Heart left ventricle (tissue), 16 donors: ENCODE results near the gene CCDC24. TPM values are rescaled to one million over a fixed set of nuclear protein-coding genes. Genes with fewer than 3 reads are reported as not detected.

Experiments
- ATAC-seq, 4 donors: fragments of 200-7000 bp; cut with Tn5 transposase; one replicate each; pipeline ENCODE4 v1.9.1; 2020 to 2022; ENCODE audit warnings: moderate library complexity in 4 of 4, mild to moderate bottlenecking in 3 of 4, moderate number of reproducible peaks in 1 of 4
- DNase-seq, 5 donors: peaks; one replicate each; pipeline ENCODE4 v3.0.0-alpha.2; 2020
- H3K27ac ChIP-seq, 12 donors: fragments of 200-600 bp; sonication (generic) in 4 of 12; one replicate each; pipeline versions ENCODE4 v1.5.0 to v1.8.0; 2016 to 2022; ENCODE audit warnings: mild to moderate bottlenecking in 2 of 12
- H3K27me3 ChIP-seq, 9 donors: fragments of 200-600 bp; sonication (generic) in 2 of 9; one replicate each; pipeline versions ENCODE4 v1.5.1 to v1.8.0; 2016 to 2022; ENCODE audit warnings: mild to moderate bottlenecking in 3 of 9
- H3K36me3 ChIP-seq, 9 donors: fragments of 200-600 bp; sonication (generic) in 2 of 9; one replicate each; pipeline versions ENCODE4 v1.5.0 to v1.8.0; 2018 to 2022; ENCODE audit warnings: mild to moderate bottlenecking in 2 of 9
- H3K4me1 ChIP-seq, 12 donors: fragments of 200-600 bp; sonication (generic) in 4 of 12; one replicate each; pipeline versions ENCODE4 v1.5.0 to v1.8.0; 2016 to 2022; ENCODE audit warnings: mild to moderate bottlenecking in 3 of 12
- H3K4me3 ChIP-seq, 12 donors: fragments of 200-600 bp; sonication (generic) in 4 of 12; one replicate each; pipeline versions ENCODE4 v1.5.0 to v1.8.0; 2017 to 2022; ENCODE audit warnings: mild to moderate bottlenecking in 9 of 12, moderate library complexity in 4 of 12
- H3K9me3 ChIP-seq, 12 donors: fragments of 200-600 bp; sonication (generic) in 4 of 12; one replicate each; pipeline versions ENCODE4 v1.5.0 to v1.8.0; 2016 to 2022; ENCODE audit warnings: mild to moderate bottlenecking in 1 of 12
- POLR2A ChIP-seq, 2 donors: fragments of 450-650 bp; IDR thresholded peaks; one replicate each; pipeline ENCODE4 v1.6.1; 2017; ENCODE audit warnings: antibody characterized with exemption in 2 of 2, mild to moderate bottlenecking in 2 of 2, moderate library complexity in 2 of 2
- WGBS, 4 donors: extraction: QIAGEN DNeasy Blood & Tissue Kit in 2 of 4; methylation state at CpG; one replicate each; pipeline versions ENCODE4 v1.1.5 to v1.1.7; 2013 to 2018; 5-methylcytosine and 5-hydroxymethylcytosine counted together
- intact Hi-C, 10 donors: fragments of 100-400 bp; cut with DNase I; formaldehyde crosslinking; loops; one replicate each; pipeline versions ENCODE4 v1.11.1 to v1.14.2; 2022
- polyA plus RNA-seq, 2 donors: library from polyadenylated mRNA; stranded (reverse); fragments of 200-250 nt; gene quantifications; one replicate each; pipeline ENCODE4 v1.2.3, GENCODE V29; 2013
- total RNA-seq, 9 donors: library from RNA; depleted of rRNA in 2 of 9; stranded (reverse); fragments of >200 nt in 2 of 9; fragmentation: NEBNext Ultra II Directional in 3 of 9; extraction: Animal tissue kit (Norgen Biotek cat#: 25700) in 3 of 9; gene quantifications; one replicate each; pipeline versions ENCODE4 v1.1.0 to v1.2.4, GENCODE V29; 2016 to 2023
- TF ChIP-seq, protein P1 (sequence below), 12 donors: fragments of 200-600 bp; sonication (generic) in 4 of 12; IDR thresholded peaks; one replicate each; pipeline versions ENCODE4 v1.5.0 to v1.8.0; 2018 to 2022; ENCODE audit warnings: antibody characterized with exemption in 12 of 12, mild to moderate bottlenecking in 5 of 12
- donor health status: ischemic (EF 13 %, LVEDD 7.1; RV severe dilation, severe dysfunction).
- donor health status: healthy with polysubstance abuse.
- donor health status: DM: no; HTN: yes; CAD: no.
- donor health status: DM: no; HTN: no; CAD: no.
- donor health status: ischemic (EF 25% LVEDD 6.9; RV normal size, moderate dysfunction).
- donor health status: ischemic (EF 25% LVEDD 5.7; RV mildly dilated, moderate dysfunction).
- donor health status: healthy.
- donor health status: DM: yes; HTN: yes; CAD: no.
- donor health status: ischemic (EF 35%, LVEDD 5.7; RV mildly dilated, moderate dysfunction).
- donor health status: nonischemic (EF 11% LVEDD 7.7; RV severe dilation, severe dysfunction).
- donor health status: DM: yes; HTN: yes; CAD: no.
- donor health status: PGD.
- donor health status: ischemic (EF 29% LVEDD 5.4; RV normal size, mild dysfunction).
- donor health status: nonischemic (EF 23%, LVEDD 6.1; RV moderate dilation, normal function).

The CCDC24 gene
- total and polyA plus RNA-seq, 11 donors, result 0.67 to 3.4 (median 1.2) TPM

DNA sequence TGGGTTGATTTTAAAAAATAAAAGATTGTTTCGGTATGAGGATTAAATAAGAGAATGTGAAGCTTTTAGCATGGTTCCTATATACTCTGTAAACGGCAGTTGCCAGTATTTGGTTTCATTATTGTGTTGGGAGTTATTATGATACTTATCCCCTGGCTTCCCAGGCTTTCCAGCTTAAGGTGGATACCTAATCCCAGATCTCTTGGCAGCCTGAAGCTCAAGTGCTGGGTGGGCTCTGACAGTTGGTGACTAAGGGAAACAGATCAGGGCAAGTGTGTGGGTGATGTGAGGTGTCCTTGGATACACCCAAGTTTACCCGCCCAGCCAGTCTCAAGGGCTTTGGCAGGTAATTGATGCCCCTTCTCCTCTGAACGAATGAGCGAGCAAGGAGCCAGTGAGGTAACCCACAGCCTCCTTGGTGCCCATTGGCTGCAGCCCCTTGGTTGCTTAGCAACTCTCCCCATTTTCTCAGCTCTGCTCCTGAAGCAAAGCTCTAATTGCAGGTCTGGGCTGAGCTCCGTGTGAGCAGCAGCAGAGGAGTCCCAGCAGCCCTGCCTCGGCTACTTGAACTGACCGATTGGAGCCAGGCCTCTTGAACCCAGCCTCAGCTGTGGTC, 38.6 kb upstream of the CCDC24 start:
- ATAC-seq, result no peak
- Histone ChIP-seq H3K4me3 (no peak overlapping the region), H3K9me3 (no peaks in the 10 kb centered on the region), H3K4me1 (peaks cover 6 to 65% (median 37%) of the 10 kb centered on the region in 12 donors), H3K27me3 (no peaks in the 10 kb centered on the region), H3K36me3 (peaks cover 0 to 54% (median 28%) of the 10 kb centered on the region in 9 donors), H3K27ac (peak overlapping the region in 1 of 12 donors; percentile 33)
- WGBS, 4 donors, result 69 to 85% (median 80%) methylated on average over 8 of the region's 8 CpGs
- no peak for DNase-seq
- no peak for TF ChIP-seq POLR2A (IDR thresholded peaks at IDR 0.05)
- TF ChIP-seq, protein P1, sequence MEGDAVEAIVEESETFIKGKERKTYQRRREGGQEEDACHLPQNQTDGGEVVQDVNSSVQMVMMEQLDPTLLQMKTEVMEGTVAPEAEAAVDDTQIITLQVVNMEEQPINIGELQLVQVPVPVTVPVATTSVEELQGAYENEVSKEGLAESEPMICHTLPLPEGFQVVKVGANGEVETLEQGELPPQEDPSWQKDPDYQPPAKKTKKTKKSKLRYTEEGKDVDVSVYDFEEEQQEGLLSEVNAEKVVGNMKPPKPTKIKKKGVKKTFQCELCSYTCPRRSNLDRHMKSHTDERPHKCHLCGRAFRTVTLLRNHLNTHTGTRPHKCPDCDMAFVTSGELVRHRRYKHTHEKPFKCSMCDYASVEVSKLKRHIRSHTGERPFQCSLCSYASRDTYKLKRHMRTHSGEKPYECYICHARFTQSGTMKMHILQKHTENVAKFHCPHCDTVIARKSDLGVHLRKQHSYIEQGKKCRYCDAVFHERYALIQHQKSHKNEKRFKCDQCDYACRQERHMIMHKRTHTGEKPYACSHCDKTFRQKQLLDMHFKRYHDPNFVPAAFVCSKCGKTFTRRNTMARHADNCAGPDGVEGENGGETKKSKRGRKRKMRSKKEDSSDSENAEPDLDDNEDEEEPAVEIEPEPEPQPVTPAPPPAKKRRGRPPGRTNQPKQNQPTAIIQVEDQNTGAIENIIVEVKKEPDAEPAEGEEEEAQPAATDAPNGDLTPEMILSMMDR (IDR thresholded peaks at IDR 0.05), result no peak
- intact Hi-C loops, result no loop called here

DNA sequence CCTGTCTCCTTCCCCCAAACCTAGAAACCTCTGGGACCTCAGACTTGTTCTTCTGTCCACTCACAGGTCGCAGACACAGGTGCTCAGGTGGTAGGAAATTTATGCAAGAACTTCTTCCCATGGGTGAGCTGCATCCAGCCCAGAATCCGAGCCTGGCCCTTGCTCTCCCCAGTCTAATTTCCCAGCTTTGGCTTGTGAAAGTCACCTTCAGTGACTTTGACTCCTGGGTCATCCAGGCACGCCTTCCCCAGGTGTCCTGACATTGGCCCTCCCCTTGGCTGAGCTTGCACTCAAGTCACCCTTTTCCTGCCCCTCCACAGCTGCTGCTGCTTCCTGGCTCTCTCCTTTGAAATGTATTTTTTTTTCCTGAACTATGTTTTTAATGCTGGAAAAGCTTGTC, 38.0 kb upstream of the CCDC24 start:
- intact Hi-C loops, result no loop called here
- DNase-seq, result no peak
- peak overlapping the region in 2 of 12 donors; percentile 33 to 35 for H3K27ac ChIP-seq
- WGBS, 4 donors, result 77 to 84% (median 78%) methylated on average over 3 of the region's 3 CpGs
- peaks cover 0 to 59% (median 33%) of the 10 kb centered on the region in 9 donors for H3K36me3 ChIP-seq
- TF ChIP-seq, protein P1 (IDR thresholded peaks at IDR 0.05), result no peak
- peaks cover 3 to 60% (median 31%) of the 10 kb centered on the region in 12 donors for H3K4me1 ChIP-seq
- ATAC-seq, result no peak
- H3K9me3 ChIP-seq, result no peaks in the 10 kb centered on the region
- H3K4me3 ChIP-seq, result no peak overlapping the region
- no peaks in the 10 kb centered on the region for H3K27me3 ChIP-seq

DNA sequence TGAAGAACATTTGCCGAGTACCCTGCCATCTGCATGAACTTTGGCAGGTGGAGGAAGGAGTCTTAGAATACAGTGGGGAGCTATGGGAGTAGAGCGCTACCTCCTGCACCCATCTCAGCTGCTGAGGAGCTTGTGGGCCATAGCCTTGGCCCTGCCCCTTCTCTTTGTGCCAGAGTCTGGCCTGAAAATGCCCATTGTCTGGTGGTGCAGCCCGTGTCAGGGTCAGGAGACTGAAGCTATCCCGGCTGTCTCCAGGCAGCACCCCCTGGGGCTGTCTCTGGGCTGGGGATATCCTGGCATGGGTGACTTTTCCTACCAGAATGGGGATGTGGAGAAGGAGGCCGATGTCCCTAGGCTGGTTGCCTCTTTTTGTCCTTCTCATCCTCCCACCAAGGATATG, 37.4 kb upstream of the CCDC24 start:
- Histone ChIP-seq H3K27ac (no peak overlapping the region), H3K4me3 (no peak overlapping the region), H3K4me1 (peaks cover 0 to 53% (median 25%) of the 10 kb centered on the region in 12 donors), H3K36me3 (peaks cover 0 to 66% (median 40%) of the 10 kb centered on the region in 9 donors), H3K9me3 (no peaks in the 10 kb centered on the region), H3K27me3 (no peaks in the 10 kb centered on the region)
- 88 to 94% (median 92%) methylated on average over 5 of the region's 5 CpGs for WGBS, 4 donors
- DNase-seq (no peak), ATAC-seq (no peak)
- intact Hi-C loops, result no loop called here
- no peak for TF ChIP-seq POLR2A (IDR thresholded peaks at IDR 0.05)
- TF ChIP-seq, protein P1 (IDR thresholded peaks at IDR 0.05), result no peak

DNA sequence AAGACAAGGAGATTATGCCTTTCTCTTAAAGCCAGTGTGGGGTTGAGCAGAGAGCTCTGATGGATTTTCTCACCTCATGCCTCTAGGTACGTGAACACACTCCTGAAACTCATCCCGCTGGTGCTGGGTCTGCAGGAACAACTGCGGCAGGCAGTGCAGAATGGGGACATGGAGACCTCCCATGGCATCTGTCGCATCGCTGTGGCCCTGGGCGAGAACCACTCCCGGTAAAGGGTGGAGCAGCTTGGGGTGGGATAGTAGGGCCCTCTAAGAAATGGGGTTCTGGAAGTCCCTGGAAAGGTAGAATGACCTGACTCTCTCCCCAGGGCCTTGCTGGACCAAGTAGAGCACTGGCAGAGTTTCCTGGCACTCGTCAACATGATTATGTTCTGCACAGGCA, 35.2 kb upstream of the CCDC24 start:
- peaks cover 0 to 34% (median 8%) of the 10 kb centered on the region in 12 donors for H3K4me1 ChIP-seq
- H3K36me3 ChIP-seq, result peaks cover 0 to 73% (median 52%) of the 10 kb centered on the region in 9 donors
- no peaks in the 10 kb centered on the region for H3K27me3 ChIP-seq
- no peak overlapping the region for H3K4me3 ChIP-seq
- DNase-seq (no peak), ATAC-seq (no peak)
- no peak overlapping the region for H3K27ac ChIP-seq
- no peaks in the 10 kb centered on the region for H3K9me3 ChIP-seq
- WGBS, 4 donors, result 85 to 98% (median 97%) methylated on average over 8 of the region's 8 CpGs
- TF ChIP-seq, protein P1 (IDR thresholded peaks at IDR 0.05), result no peak
- TF ChIP-seq POLR2A (IDR thresholded peaks at IDR 0.05), result no peak
- intact Hi-C loops, result no loop called here
